ENCODE data around the gene RPAP2.
"Not testable (repeated sequence)": the region's sequence is repeated elsewhere in the genome, so short reads cannot be mapped to it uniquely, and the experiment has no call there.

DNA sequence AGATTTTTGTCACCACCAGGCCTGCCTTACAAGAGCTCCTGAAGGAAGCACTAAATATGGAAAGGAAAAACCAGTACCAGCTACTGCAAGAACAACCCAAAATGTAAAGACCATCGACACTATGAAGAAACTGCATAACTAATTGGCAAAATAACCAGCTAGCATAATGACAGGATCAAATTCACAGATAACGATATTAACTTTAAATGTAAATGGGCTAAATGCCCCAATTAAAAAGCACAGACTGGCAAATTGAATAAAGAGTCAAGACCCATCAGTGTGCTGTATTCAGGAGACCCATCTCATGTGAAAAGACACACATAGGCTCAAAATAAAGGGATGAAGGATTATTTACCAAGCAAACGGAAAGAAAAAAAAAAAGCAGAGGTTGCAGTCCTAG, 44.1 kb upstream of the RPAP2 start:
- not testable (repeated sequence) for TF ChIP-seq POU6F1 (CRISPR knock-in tag; IDR thresholded peaks at IDR 0.05; ENCODE audit: borderline replicate concordance, low read depth); ARNTL (CRISPR knock-in tag; IDR thresholded peaks at IDR 0.05; ENCODE audit: borderline replicate concordance, low read depth); OSR1 (CRISPR knock-in tag; IDR thresholded peaks at IDR 0.05); ISL1 (CRISPR knock-in tag; IDR thresholded peaks at IDR 0.05); PPARA (CRISPR knock-in tag; IDR thresholded peaks at IDR 0.05; ENCODE audit: borderline replicate concordance); TCF4 (CRISPR knock-in tag; IDR thresholded peaks at IDR 0.05; ENCODE audit: borderline replicate concordance); ESRRG (CRISPR knock-in tag; IDR thresholded peaks at IDR 0.05); CSRNP3 (CRISPR knock-in tag; IDR thresholded peaks at IDR 0.05)
- TF ChIP-seq, protein P1, sequence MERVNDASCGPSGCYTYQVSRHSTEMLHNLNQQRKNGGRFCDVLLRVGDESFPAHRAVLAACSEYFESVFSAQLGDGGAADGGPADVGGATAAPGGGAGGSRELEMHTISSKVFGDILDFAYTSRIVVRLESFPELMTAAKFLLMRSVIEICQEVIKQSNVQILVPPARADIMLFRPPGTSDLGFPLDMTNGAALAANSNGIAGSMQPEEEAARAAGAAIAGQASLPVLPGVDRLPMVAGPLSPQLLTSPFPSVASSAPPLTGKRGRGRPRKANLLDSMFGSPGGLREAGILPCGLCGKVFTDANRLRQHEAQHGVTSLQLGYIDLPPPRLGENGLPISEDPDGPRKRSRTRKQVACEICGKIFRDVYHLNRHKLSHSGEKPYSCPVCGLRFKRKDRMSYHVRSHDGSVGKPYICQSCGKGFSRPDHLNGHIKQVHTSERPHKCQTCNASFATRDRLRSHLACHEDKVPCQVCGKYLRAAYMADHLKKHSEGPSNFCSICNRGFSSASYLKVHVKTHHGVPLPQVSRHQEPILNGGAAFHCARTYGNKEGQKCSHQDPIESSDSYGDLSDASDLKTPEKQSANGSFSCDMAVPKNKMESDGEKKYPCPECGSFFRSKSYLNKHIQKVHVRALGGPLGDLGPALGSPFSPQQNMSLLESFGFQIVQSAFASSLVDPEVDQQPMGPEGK (CRISPR knock-in tag; IDR thresholded peaks at IDR 0.05; ENCODE audit: borderline replicate concordance): not testable (repeated sequence)

All from SK-N-SH treated with all-trans-retinoic acid at 6 μM for 48 hours (cell line).